Esophagus squamous epithelium (tissue), 5 donors: ENCODE measurements around the gene BCDIN3D. TPM values are rescaled to one million over a fixed set of nuclear protein-coding genes. Genes with fewer than 3 reads are reported as not detected.

Source experiments
- DNase-seq: peaks from one replicate; lab custom pipeline; 2025; lab: John Stamatoyannopoulos, UW
- H3K27ac ChIP-seq, 4 donors: fragments of 200-600 bp; sonication (generic); one replicate each; pipeline ENCODE4 v1.5.1; 2016 to 2019; ENCODE audit warnings: mild to moderate bottlenecking in 1 of 4
- H3K27me3 ChIP-seq, 4 donors: fragments of 200-600 bp; sonication (generic); 1 replicate in 3 of 4; 2 replicates in 1 of 4; pipeline versions ENCODE4 v1.5.1 to v1.6.0; 2017 to 2021; ENCODE audit warnings: antibody characterized with exemption in 1 of 4
- H3K36me3 ChIP-seq, 3 donors: fragments of 200-600 bp; sonication (generic); one replicate each; pipeline ENCODE4 v1.5.1; 2016 to 2019
- H3K4me1 ChIP-seq, 3 donors: fragments of 200-600 bp; sonication (generic); one replicate each; pipeline ENCODE4 v1.5.1; 2017 to 2019
- H3K4me3 ChIP-seq, 4 donors: fragments of 200-600 bp; sonication (generic); 1 replicate in 3 of 4; 2 replicates in 1 of 4; pipeline ENCODE4 v1.5.1; 2016 to 2019; ENCODE audit warnings: mild to moderate bottlenecking in 2 of 4, moderate library complexity in 1 of 4
- H3K9me3 ChIP-seq, 3 donors: fragments of 200-600 bp; sonication (generic); one replicate each; pipeline ENCODE4 v1.5.1; 2016 to 2019
- POLR2A ChIP-seq, 4 donors: fragments of 450-650 bp; IDR thresholded peaks; one replicate each; pipeline ENCODE4 v1.6.1; 2017; ENCODE audit warnings: antibody characterized with exemption in 4 of 4, mild to moderate bottlenecking in 4 of 4, moderate library complexity in 3 of 4
- WGBS, 2 donors: methylation state at CpG; one replicate each; pipeline ENCODE4 v1.1.5; 2018; 5-methylcytosine and 5-hydroxymethylcytosine counted together
- intact Hi-C: fragments of 100-400 bp; cut with DNase I; formaldehyde crosslinking; loops from one replicate; pipeline ENCODE4 v1.15.0; 2022
- total RNA-seq, 4 donors: library from RNA; depleted of rRNA; stranded (reverse); fragments of >200 nt; gene quantifications; one replicate each; pipeline ENCODE4 v1.1.0, GENCODE V29; 2016
- TF ChIP-seq, protein P1 (sequence below), 6 experiments: fragments of 450-650 bp in 4 of 6; fragments of 200-600 bp in 2 of 6; sonication (generic) in 2 of 6; IDR thresholded peaks; one replicate each; pipeline ENCODE4 v1.5.1; 2016 to 2019; ENCODE audit warnings: antibody characterized with exemption in 6 of 6, mild to moderate bottlenecking in 4 of 6, moderate library complexity in 4 of 6
- donor health status: DM: yes; HTN: yes; CAD: no.

The BCDIN3D gene
- total RNA-seq, 4 donors from 2014 or later = 2.5 to 4.8 (median 3.0) TPM

DNA sequence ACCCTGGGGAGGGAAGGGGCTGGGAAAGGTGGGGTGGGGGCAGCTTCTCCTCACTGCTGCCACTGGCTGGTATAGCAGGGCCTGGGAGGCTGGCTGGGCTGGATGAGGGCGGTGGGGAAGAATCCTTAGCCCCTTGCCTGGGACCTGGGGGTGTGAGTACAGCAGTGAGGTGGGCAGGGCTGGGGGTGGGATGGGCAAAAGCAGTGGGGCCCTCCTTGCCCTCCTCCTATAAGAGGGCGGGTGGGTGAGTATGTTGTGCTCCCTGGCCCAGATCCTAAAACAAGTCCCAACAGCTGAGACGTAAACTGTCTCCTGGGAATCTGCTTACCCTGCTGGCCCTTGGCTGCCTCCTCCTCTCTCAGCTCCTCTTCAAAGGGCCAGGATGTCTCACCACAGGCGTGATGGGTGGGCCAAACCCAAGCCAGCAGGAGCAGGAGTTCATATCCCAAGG is 16.9 kb downstream of the BCDIN3D start:
- 18 to 28% methylated on average over 3 of the region's 4 CpGs for WGBS, 2 donors
- intact Hi-C loops = no loop called here
- DNase-seq = no peak
- no peaks in the 10 kb centered on the region for H3K27me3 ChIP-seq
- peaks cover 0 to 13% (median 0%) of the 10 kb centered on the region in 3 donors for H3K36me3 ChIP-seq
- TF ChIP-seq, protein P1, sequence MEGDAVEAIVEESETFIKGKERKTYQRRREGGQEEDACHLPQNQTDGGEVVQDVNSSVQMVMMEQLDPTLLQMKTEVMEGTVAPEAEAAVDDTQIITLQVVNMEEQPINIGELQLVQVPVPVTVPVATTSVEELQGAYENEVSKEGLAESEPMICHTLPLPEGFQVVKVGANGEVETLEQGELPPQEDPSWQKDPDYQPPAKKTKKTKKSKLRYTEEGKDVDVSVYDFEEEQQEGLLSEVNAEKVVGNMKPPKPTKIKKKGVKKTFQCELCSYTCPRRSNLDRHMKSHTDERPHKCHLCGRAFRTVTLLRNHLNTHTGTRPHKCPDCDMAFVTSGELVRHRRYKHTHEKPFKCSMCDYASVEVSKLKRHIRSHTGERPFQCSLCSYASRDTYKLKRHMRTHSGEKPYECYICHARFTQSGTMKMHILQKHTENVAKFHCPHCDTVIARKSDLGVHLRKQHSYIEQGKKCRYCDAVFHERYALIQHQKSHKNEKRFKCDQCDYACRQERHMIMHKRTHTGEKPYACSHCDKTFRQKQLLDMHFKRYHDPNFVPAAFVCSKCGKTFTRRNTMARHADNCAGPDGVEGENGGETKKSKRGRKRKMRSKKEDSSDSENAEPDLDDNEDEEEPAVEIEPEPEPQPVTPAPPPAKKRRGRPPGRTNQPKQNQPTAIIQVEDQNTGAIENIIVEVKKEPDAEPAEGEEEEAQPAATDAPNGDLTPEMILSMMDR (IDR thresholded peaks at IDR 0.05) = no peak
- TF ChIP-seq POLR2A (IDR thresholded peaks at IDR 0.05) = no peak
- peaks cover 46 to 72% (median 53%) of the 10 kb centered on the region in 3 donors for H3K4me1 ChIP-seq
- H3K9me3 ChIP-seq = no peaks in the 10 kb centered on the region
- peak overlapping the region in 2 of 4 donors; percentile 5 to 89 for H3K4me3 ChIP-seq
- peak overlapping the region; percentile 43 to 97 (median 94) for H3K27ac ChIP-seq

DNA sequence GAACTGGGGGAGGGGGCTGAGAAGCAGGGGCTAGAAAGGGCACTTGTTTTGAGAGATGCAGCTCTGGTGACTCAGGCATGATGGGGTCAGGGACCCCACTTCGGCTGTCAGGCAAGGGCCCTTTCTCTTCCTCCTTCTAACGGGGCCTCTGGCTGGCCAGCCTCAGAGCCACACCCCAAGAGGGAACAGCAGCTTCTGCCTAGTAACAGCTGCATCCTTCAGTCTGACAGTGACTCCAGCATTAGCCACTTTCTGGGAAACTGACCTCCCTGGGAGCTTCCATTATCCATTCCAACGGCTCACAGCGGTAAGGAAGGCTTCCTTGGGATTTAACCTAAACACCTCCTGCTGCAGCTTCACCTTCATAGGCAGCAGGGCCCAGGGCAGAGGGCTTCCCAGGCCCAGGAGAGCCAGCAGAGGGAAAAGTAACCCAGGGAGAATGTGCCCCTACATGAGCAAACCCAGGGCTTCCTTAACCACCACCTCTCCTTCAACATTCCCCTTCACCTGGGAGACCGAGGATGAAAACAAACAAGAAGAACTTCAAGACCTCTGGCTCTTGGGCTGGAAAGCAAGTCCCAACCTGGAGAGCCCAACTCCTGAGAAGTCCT is 17.4 kb downstream of the BCDIN3D start:
- intact Hi-C loops = no loop called here
- no peak for DNase-seq
- WGBS, 2 donors = 0 to 17% methylated on average over 2 of the region's 5 CpGs
- Histone ChIP-seq H3K36me3 (peaks cover 0 to 13% (median 0%) of the 10 kb centered on the region in 3 donors), H3K4me3 (peak overlapping the region in 2 of 4 donors; percentile 5 to 89), H3K4me1 (peaks cover 46 to 77% (median 58%) of the 10 kb centered on the region in 3 donors), H3K9me3 (no peaks in the 10 kb centered on the region), H3K27me3 (no peaks in the 10 kb centered on the region), H3K27ac (peak overlapping the region; percentile 43 to 97 (median 94))
- TF ChIP-seq, protein P1 (IDR thresholded peaks at IDR 0.05) = no peak
- TF ChIP-seq POLR2A (IDR thresholded peaks at IDR 0.05) = no peak

DNA sequence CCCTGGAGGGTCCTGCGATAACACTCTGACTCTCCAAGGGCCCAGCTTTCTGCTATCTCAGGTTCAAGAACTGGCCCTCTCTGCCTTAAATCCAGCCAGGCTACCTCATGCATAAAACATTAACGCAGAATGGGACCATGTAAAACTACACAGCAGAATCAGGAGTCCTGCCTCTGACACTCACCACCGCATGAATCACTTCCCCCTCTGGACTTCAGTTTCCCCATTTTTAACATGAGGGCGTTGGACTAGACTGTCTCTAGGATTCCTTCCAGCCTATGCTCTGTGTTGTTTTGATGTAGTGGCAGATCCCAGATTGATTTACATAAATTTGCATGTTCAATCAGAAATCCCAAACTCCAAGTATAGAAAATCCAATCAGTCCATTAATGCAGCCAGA is 18.0 kb downstream of the BCDIN3D start:
- intact Hi-C loops = no loop called here
- peaks cover 46 to 83% (median 59%) of the 10 kb centered on the region in 3 donors for H3K4me1 ChIP-seq
- 26 to 46% methylated on average over 4 of the region's 4 CpGs for WGBS, 2 donors

DNA sequence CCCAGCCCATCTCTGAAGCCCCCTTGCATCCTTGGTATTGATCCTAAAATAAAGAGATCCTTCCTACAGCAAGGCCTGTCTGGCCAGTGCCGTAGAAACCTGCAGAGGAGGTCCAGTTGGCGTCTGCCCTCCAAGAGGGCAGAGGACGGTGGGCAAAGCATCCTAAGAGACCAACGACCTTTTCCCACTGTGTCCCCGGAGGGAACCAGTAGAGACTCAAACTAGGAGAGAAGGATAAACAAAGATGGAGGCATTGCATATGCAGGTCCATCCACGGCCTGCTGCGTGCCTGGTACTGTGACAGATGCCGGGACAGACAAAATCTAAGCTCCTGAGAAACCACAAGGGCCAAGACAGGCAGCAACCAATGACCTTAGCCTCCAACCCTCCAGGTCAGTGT is 18.5 kb downstream of the BCDIN3D start:
- intact Hi-C loops = no loop called here
- H3K4me1 ChIP-seq = peaks cover 46 to 81% (median 59%) of the 10 kb centered on the region in 3 donors
- DNase-seq = no peak

More for the DNA sequence above, 18.0 kb downstream of the BCDIN3D start:
- Histone ChIP-seq H3K4me3 (peak overlapping the region in 1 of 4 donors; percentile 89), H3K27me3 (no peaks in the 10 kb centered on the region), H3K9me3 (no peaks in the 10 kb centered on the region), H3K36me3 (peaks cover 0 to 13% (median 0%) of the 10 kb centered on the region in 3 donors), H3K27ac (peak overlapping the region; percentile 43 to 97 (median 94))
- DNase-seq = no peak
- TF ChIP-seq, protein P1 (IDR thresholded peaks at IDR 0.05) = no peak
- no peak for TF ChIP-seq POLR2A (IDR thresholded peaks at IDR 0.05)

More for the DNA sequence above, 18.5 kb downstream of the BCDIN3D start:
- peaks cover 0 to 13% (median 0%) of the 10 kb centered on the region in 3 donors for H3K36me3 ChIP-seq
- H3K9me3 ChIP-seq = no peaks in the 10 kb centered on the region
- no peak overlapping the region for H3K4me3 ChIP-seq
- 82 to 83% methylated on average over 7 to 8 of the region's 8 CpGs for WGBS, 2 donors
- no peaks in the 10 kb centered on the region for H3K27me3 ChIP-seq
- TF ChIP-seq POLR2A (IDR thresholded peaks at IDR 0.05) = no peak
- TF ChIP-seq, protein P1 (IDR thresholded peaks at IDR 0.05) = no peak
- peak overlapping the region in 3 of 4 donors; percentile 93 to 97 (median 96) for H3K27ac ChIP-seq
